Large intestine (tissue), 3 donors: ENCODE data around the gene ICOSLG. TPM values are rescaled to one million over a fixed set of nuclear protein-coding genes. Genes with fewer than 3 reads are reported as not detected.
"Not testable (repeated sequence)": the region's sequence is repeated elsewhere in the genome, so short reads cannot be mapped to it uniquely, and the experiment has no call there.

Source experiments
- DNase-seq, 2 donors: peaks; one replicate each; pipeline versions ENCODE4 v3.0.0 to v3.0.0-alpha.2; 2013
- H3K27ac ChIP-seq: one replicate; pipeline ENCODE4 v1.5.1; 2013; ENCODE audit warnings: low read length
- H3K27me3 ChIP-seq: 2 replicates; pipeline ENCODE4 v1.6.1; 2013; ENCODE audit warnings: low read length; ENCODE audit not compliant: control insufficient read depth, insufficient read depth
- H3K36me3 ChIP-seq: 2 replicates; pipeline ENCODE4 v1.6.1; 2013; ENCODE audit warnings: low read length; ENCODE audit not compliant: control insufficient read depth, insufficient read depth
- H3K4me1 ChIP-seq: one replicate; pipeline ENCODE4 v1.6.1; 2013; ENCODE audit warnings: low read length; ENCODE audit not compliant: control insufficient read depth, insufficient read depth
- H3K4me3 ChIP-seq: one replicate; pipeline ENCODE4 v1.5.1; 2013; ENCODE audit warnings: low read length
- H3K9me3 ChIP-seq: one replicate; pipeline ENCODE4 v1.6.1; 2013; ENCODE audit warnings: mild to moderate bottlenecking, low read depth, low read length, moderate library complexity; ENCODE audit not compliant: control insufficient read depth
- WGBS: methylation state at CpG from one replicate; pipeline ENCODE4 v1.1.5; 2013; ENCODE audit warnings: low lambda C conversion rate; ENCODE audit not compliant: insufficient coverage; 5-methylcytosine and 5-hydroxymethylcytosine counted together
- polyA plus RNA-seq: library from polyadenylated mRNA; unstranded; fragments of 120-200 nt; gene quantifications from one replicate; pipeline ENCODE4 v1.2.1, GENCODE V29; 2013

The ICOSLG gene
- polyA plus RNA-seq, 1 donor = 3.0 TPM

GRCh38 chr21:44176127-44176526 is 64.6 kb downstream of the ICOSLG start:
- not testable (repeated sequence) for H3K9me3 ChIP-seq
- WGBS = no CpG with 5 or more reads among the region's 14 CpGs

GRCh38 chr21:44175189-44175588 is 65.6 kb downstream of the ICOSLG start:
- not testable (repeated sequence) for DNase-seq, H3K27me3 ChIP-seq, H3K27ac ChIP-seq, H3K4me1 ChIP-seq, H3K36me3 ChIP-seq, H3K4me3 ChIP-seq, H3K9me3 ChIP-seq
- WGBS = no CpG with 5 or more reads among the region's 17 CpGs

More at GRCh38 chr21:44176127-44176526, 64.6 kb downstream of the ICOSLG start:
- H3K27ac ChIP-seq, H3K4me3 ChIP-seq, H3K36me3 ChIP-seq, DNase-seq, H3K4me1 ChIP-seq, H3K27me3 ChIP-seq: not testable (repeated sequence)

Other genes starting within 250 kb of the ICOSLG start
- 36.6 TPM for gene TRAPPC10, start 228.6 kb downstream of the ICOSLG start, polyA plus RNA-seq
- gene PWP2, start 133.5 kb downstream of the ICOSLG start, polyA plus RNA-seq = 9.3 TPM
- 48.3 TPM for gene GATD3, start 107.3 kb downstream of the ICOSLG start, polyA plus RNA-seq
- gene DNMT3L, start 21.0 kb upstream of the ICOSLG start, polyA plus RNA-seq = not detected
- 14.3 TPM for gene AIRE, start 44.9 kb upstream of the ICOSLG start, polyA plus RNA-seq
- gene PFKL, start 59.1 kb upstream of the ICOSLG start, polyA plus RNA-seq = 160 TPM
- gene CFAP410, start 98.4 kb upstream of the ICOSLG start, polyA plus RNA-seq = 33.0 TPM
- gene TRPM2, start 112.7 kb upstream of the ICOSLG start, polyA plus RNA-seq = 2.2 TPM
- gene LRRC3, start 214.6 kb upstream of the ICOSLG start, polyA plus RNA-seq = 18.8 TPM